Esophagus (tissue), 2 donors: ENCODE measurements around the gene FAM81B. TPM values are rescaled to one million over a fixed set of nuclear protein-coding genes. Genes with fewer than 3 reads are reported as not detected.

Experiments used
- H3K27ac ChIP-seq, 2 donors: one replicate each; pipeline ENCODE4 v1.5.1; 2013; ENCODE audit warnings: low read depth in 2 of 2, mild to moderate bottlenecking in 2 of 2, inconsistent platforms in 1 of 2, low read length in 1 of 2, moderate library complexity in 1 of 2
- H3K27me3 ChIP-seq, 2 donors: one replicate each; pipeline ENCODE4 v1.6.1; 2013; ENCODE audit warnings: low read length in 2 of 2, control low read depth in 1 of 2, mild to moderate bottlenecking in 1 of 2; ENCODE audit not compliant: insufficient read depth in 2 of 2, control insufficient read depth in 1 of 2
- H3K36me3 ChIP-seq, 2 donors: one replicate each; pipeline ENCODE4 v1.6.1; 2013; ENCODE audit warnings: low read length in 1 of 2; ENCODE audit not compliant: control insufficient read depth in 2 of 2, insufficient read depth in 2 of 2
- H3K4me1 ChIP-seq, 2 donors: one replicate each; pipeline ENCODE4 v1.6.1; 2013; ENCODE audit warnings: low read length in 1 of 2; ENCODE audit not compliant: control insufficient read depth in 2 of 2, insufficient read depth in 2 of 2
- H3K4me3 ChIP-seq, 2 donors: one replicate each; pipeline ENCODE4 v1.5.1; 2013; ENCODE audit warnings: low read length in 2 of 2, mild to moderate bottlenecking in 2 of 2, low read depth in 1 of 2, moderate library complexity in 1 of 2
- H3K9me3 ChIP-seq, 2 donors: one replicate each; pipeline ENCODE4 v1.6.1; 2013; ENCODE audit warnings: mild to moderate bottlenecking in 2 of 2, low read depth in 1 of 2, low read length in 1 of 2, moderate library complexity in 1 of 2; ENCODE audit not compliant: control insufficient read depth in 2 of 2, insufficient read depth in 1 of 2
- WGBS, 2 donors: extraction: QIAGEN DNeasy Blood & Tissue Kit; methylation state at CpG; one replicate each; pipeline ENCODE4 v1.1.7; 2013; 5-methylcytosine and 5-hydroxymethylcytosine counted together
- polyA plus RNA-seq, 2 donors: library from polyadenylated mRNA; stranded (reverse); fragments of 200-250 nt; gene quantifications; one replicate each; pipeline ENCODE4 v1.2.3, GENCODE V29; 2013
- donor health status: healthy with polysubstance abuse.
- donor health status: Bipolar disorder and iron deficiency.

FAM81B gene
- polyA plus RNA-seq, 2 donors = not detected

- no peaks in the 10 kb centered on the region for H3K36me3 ChIP-seq
- WGBS, 2 donors = 46 to 63% methylated on average over 1 of the region's 1 CpG
Measured at GRCh38 chr5:95447961-95448360, 56.8 kb downstream of the FAM81B start.

GRCh38 chr5:95448789-95449188 is 57.6 kb downstream of the FAM81B start:
- Histone ChIP-seq H3K9me3 (no peaks in the 10 kb centered on the region), H3K36me3 (no peaks in the 10 kb centered on the region), H3K4me3 (no peak overlapping the region), H3K4me1 (peaks cover 0 to 3% of the 10 kb centered on the region in 2 donors), H3K27ac (no peak overlapping the region), H3K27me3 (no peaks in the 10 kb centered on the region)

More at GRCh38 chr5:95447961-95448360, 56.8 kb downstream of the FAM81B start:
- Histone ChIP-seq H3K27me3 (no peaks in the 10 kb centered on the region), H3K4me3 (no peak overlapping the region), H3K4me1 (peaks cover 0 to 3% of the 10 kb centered on the region in 2 donors), H3K27ac (no peak overlapping the region), H3K9me3 (no peaks in the 10 kb centered on the region)

GRCh38 chr5:95449460-95449859 is 58.3 kb downstream of the FAM81B start:
- 59 to 64% methylated on average over 2 of the region's 2 CpGs for WGBS, 2 donors
- Histone ChIP-seq H3K36me3 (no peaks in the 10 kb centered on the region), H3K4me1 (peaks cover 0 to 3% of the 10 kb centered on the region in 2 donors), H3K4me3 (no peak overlapping the region), H3K27ac (no peak overlapping the region), H3K27me3 (no peaks in the 10 kb centered on the region), H3K9me3 (no peaks in the 10 kb centered on the region)

- Histone ChIP-seq H3K27me3 (no peaks in the 10 kb centered on the region), H3K9me3 (no peaks in the 10 kb centered on the region), H3K4me1 (no peaks in the 10 kb centered on the region), H3K36me3 (no peaks in the 10 kb centered on the region), H3K27ac (no peak overlapping the region), H3K4me3 (no peak overlapping the region)
- WGBS, 2 donors = 65 to 75% methylated on average over 2 of the region's 2 CpGs
Measured at GRCh38 chr5:95454536-95454935, 63.4 kb downstream of the FAM81B start.

- no peaks in the 10 kb centered on the region for H3K4me1 ChIP-seq
- no peaks in the 10 kb centered on the region for H3K27me3 ChIP-seq
- no peak overlapping the region for H3K27ac ChIP-seq
- WGBS, 2 donors = 92 to 98% methylated on average over 2 of the region's 2 CpGs
- no peaks in the 10 kb centered on the region for H3K9me3 ChIP-seq
- H3K4me3 ChIP-seq = no peak overlapping the region
- H3K36me3 ChIP-seq = peaks cover 5 to 9% of the 10 kb centered on the region in 2 donors
Measured at GRCh38 chr5:95460665-95461064, 69.5 kb downstream of the FAM81B start.

- WGBS, 2 donors = 95 to 100% methylated on average over 1 of the region's 1 CpG
- Histone ChIP-seq H3K4me3 (no peak overlapping the region), H3K27me3 (no peaks in the 10 kb centered on the region), H3K9me3 (peaks cover 0 to 3% of the 10 kb centered on the region in 2 donors), H3K27ac (no peak overlapping the region), H3K36me3 (peaks cover 7 to 8% of the 10 kb centered on the region in 2 donors), H3K4me1 (no peaks in the 10 kb centered on the region)
Measured at GRCh38 chr5:95471487-95471886, 80.3 kb downstream of the FAM81B start.

GRCh38 chr5:95471942-95472341 is 80.8 kb downstream of the FAM81B start:
- Histone ChIP-seq H3K27me3 (no peaks in the 10 kb centered on the region), H3K9me3 (peaks cover 0 to 3% of the 10 kb centered on the region in 2 donors), H3K4me1 (no peaks in the 10 kb centered on the region), H3K4me3 (no peak overlapping the region), H3K36me3 (peaks cover 7 to 8% of the 10 kb centered on the region in 2 donors), H3K27ac (no peak overlapping the region)

- Histone ChIP-seq H3K9me3 (no peaks in the 10 kb centered on the region), H3K4me3 (no peak overlapping the region), H3K27ac (no peak overlapping the region), H3K4me1 (no peaks in the 10 kb centered on the region), H3K27me3 (no peaks in the 10 kb centered on the region), H3K36me3 (peaks cover 17 to 19% of the 10 kb centered on the region in 2 donors)
- 95 to 97% methylated on average over 7 of the region's 7 CpGs for WGBS, 2 donors
Measured at GRCh38 chr5:95484421-95484820, 93.3 kb downstream of the FAM81B start.

- Histone ChIP-seq H3K27me3 (no peaks in the 10 kb centered on the region), H3K4me1 (no peaks in the 10 kb centered on the region), H3K9me3 (no peaks in the 10 kb centered on the region), H3K4me3 (no peak overlapping the region), H3K27ac (no peak overlapping the region), H3K36me3 (peaks cover 19 to 24% of the 10 kb centered on the region in 2 donors)
- WGBS, 2 donors = 96 to 97% methylated on average over 2 of the region's 2 CpGs
Measured at GRCh38 chr5:95486191-95486590, 95.0 kb downstream of the FAM81B start.

- Histone ChIP-seq H3K27ac (no peak overlapping the region), H3K4me1 (no peaks in the 10 kb centered on the region), H3K9me3 (no peaks in the 10 kb centered on the region), H3K36me3 (peaks cover 16 to 24% of the 10 kb centered on the region in 2 donors), H3K4me3 (no peak overlapping the region), H3K27me3 (no peaks in the 10 kb centered on the region)
Measured at GRCh38 chr5:95487880-95488279, 96.7 kb downstream of the FAM81B start.
